Keratinocyte (primary cell): Measurements from ENCODE around the gene CDHR1. TPM values are rescaled to one million over a fixed set of nuclear protein-coding genes. Genes with fewer than 3 reads are reported as not detected.

Source experiments
- DNase-seq: peaks from one replicate; pipeline ENCODE4 v3.0.0-alpha.2; 2011; ENCODE audit warnings: low read depth, missing footprints, low spot score
- FAIRE-seq: peaks from 2 replicates; lab custom pipeline; 2011; peaks lifted over from hg19 to GRCh38; lab: Jason Lieb, UNC
- H2AFZ ChIP-seq: 2 replicates; pipeline ENCODE4 v1.6.0; 2012; ENCODE audit warnings: low read length, control low read depth, inconsistent platforms; ENCODE audit not compliant: control insufficient read depth
- H3K27ac ChIP-seq: 2 replicates; pipeline ENCODE4 v1.5.1; 2011; ENCODE audit warnings: low read length; ENCODE audit not compliant: control insufficient read depth, insufficient read depth
- H3K27me3 ChIP-seq: 3 replicates; pipeline ENCODE4 v1.6.0; 2011; ENCODE audit warnings: low read length; ENCODE audit not compliant: control insufficient read depth, insufficient read depth; ENCODE audit errors: extremely low read depth
- H3K36me3 ChIP-seq, 2 experiments: 2 replicates in 1 of 2; 3 replicates in 1 of 2; pipeline ENCODE4 v1.5.1; 2011; ENCODE audit warnings: low read length in 2 of 2, mild to moderate bottlenecking in 1 of 2; ENCODE audit not compliant: control insufficient read depth in 2 of 2, insufficient read depth in 2 of 2; ENCODE audit errors: extremely low read depth in 1 of 2
- H3K4me1 ChIP-seq: 3 replicates; pipeline ENCODE4 v1.5.1; 2011; ENCODE audit warnings: low read length; ENCODE audit not compliant: control insufficient read depth, insufficient read depth; ENCODE audit errors: extremely low read depth
- H3K4me2 ChIP-seq: 3 replicates; pipeline ENCODE4 v1.6.0; 2011; ENCODE audit warnings: low read depth, low read length; ENCODE audit not compliant: control insufficient read depth, insufficient read depth; ENCODE audit errors: extremely low read depth
- H3K4me3 ChIP-seq, 3 experiments: fragments of 200-600 bp in 1 of 3; sonication (generic) in 1 of 3; 2 replicates in 2 of 3; 3 replicates in 1 of 3; pipeline ENCODE4 v1.5.1; 2011 to 2016; ENCODE audit warnings: low read length in 3 of 3, mild to moderate bottlenecking in 3 of 3, control low read depth in 2 of 3, inconsistent platforms in 1 of 3, low read depth in 1 of 3, mixed read lengths in 1 of 3, mixed run types in 1 of 3, moderate library complexity in 1 of 3; ENCODE audit not compliant: control insufficient read depth in 2 of 3, insufficient read depth in 2 of 3; ENCODE audit errors: extremely low read depth in 1 of 3
- H3K79me2 ChIP-seq: 2 replicates; pipeline ENCODE4 v1.6.0; 2012; ENCODE audit warnings: low read length; ENCODE audit not compliant: control insufficient read depth, insufficient read depth
- H3K9ac ChIP-seq: 3 replicates; pipeline ENCODE4 v1.6.0; 2011; ENCODE audit warnings: low read length; ENCODE audit not compliant: control insufficient read depth, insufficient read depth; ENCODE audit errors: extremely low read depth
- H3K9me1 ChIP-seq: 3 replicates; pipeline ENCODE4 v1.6.0; 2011; ENCODE audit warnings: low read length; ENCODE audit not compliant: control insufficient read depth, insufficient read depth; ENCODE audit errors: extremely low read depth
- H3K9me3 ChIP-seq: 2 replicates; pipeline ENCODE4 v1.5.1; 2012; ENCODE audit warnings: low read depth, low read length; ENCODE audit not compliant: control insufficient read depth
- H4K20me1 ChIP-seq: 3 replicates; pipeline ENCODE4 v1.6.0; 2011; ENCODE audit warnings: low read length; ENCODE audit not compliant: control insufficient read depth, insufficient read depth; ENCODE audit errors: extremely low read depth
- EZH2 ChIP-seq: IDR thresholded peaks from one replicate; pipeline ENCODE4 v1.6.1; 2012; ENCODE audit warnings: inconsistent platforms, mild to moderate bottlenecking, low read length, moderate library complexity
- dilution Hi-C: fragments of 300-500 bp; cut with MboI; formaldehyde crosslinking; loops from one replicate; pipeline ENCODE4 v1.7.0; 2020; ENCODE audit warnings: low sequenced_read_pairs; ENCODE audit not compliant: extremely low pct_ligation_motif_present
- polyA plus RNA-seq, 5 experiments: library from polyadenylated mRNA; depleted of rRNA in 3 of 5; stranded (reverse) in 3 of 5; stranded (forward) in 1 of 5; unstranded in 1 of 5; fragments of >200 nt; gene quantifications; 1 replicate in 1 of 5; 2 replicates in 3 of 5; 3 replicates in 1 of 5; pipeline versions ENCODE4 v1.2.1 to v1.2.3, GENCODE V29; 2011 to 2012; ENCODE audit warnings: missing spikeins in 2 of 5, low read depth in 1 of 5, low replicate concordance in 1 of 5
- TF ChIP-seq, protein P1 (sequence below), 3 experiments: IDR thresholded peaks in 1 of 3; conservative IDR thresholded peaks in 1 of 3; optimal IDR thresholded peaks in 1 of 3; 2 replicates in 2 of 3; 3 replicates in 1 of 3; pipeline versions ENCODE3 to v1.5.1; 2011; ENCODE audit warnings: low read length in 3 of 3, mild to moderate bottlenecking in 3 of 3, moderate library complexity in 2 of 3, control low read depth in 1 of 3, inconsistent platforms in 1 of 3; ENCODE audit not compliant: insufficient read depth in 2 of 3; ENCODE audit errors: extremely low read depth in 1 of 3

CDHR1 gene
- polyA plus RNA-seq, 1 donor (not counting 4 experiments of a cell fraction or from before 2014, with no cell fraction given), result 5.2 TPM

GRCh38 chr10:84234479-84234878 is 40.1 kb downstream of the CDHR1 start:
- Histone ChIP-seq H3K4me3 (no peak overlapping the region), H3K9me3 (no peaks in the 10 kb centered on the region), H3K4me1 (no peaks in the 10 kb centered on the region), H4K20me1 (no peaks in the 10 kb centered on the region), H2AFZ (no peak overlapping the region), H3K27ac (no peak overlapping the region), H3K4me2 (no peak overlapping the region), H3K9me1 (no peaks in the 10 kb centered on the region), H3K79me2 (no peaks in the 10 kb centered on the region), H3K9ac (no peak overlapping the region), H3K36me3 (no peaks in the 10 kb centered on the region), H3K27me3 (no peaks in the 10 kb centered on the region)
- TF ChIP-seq EZH2, result no peak
- TF ChIP-seq, protein P1, sequence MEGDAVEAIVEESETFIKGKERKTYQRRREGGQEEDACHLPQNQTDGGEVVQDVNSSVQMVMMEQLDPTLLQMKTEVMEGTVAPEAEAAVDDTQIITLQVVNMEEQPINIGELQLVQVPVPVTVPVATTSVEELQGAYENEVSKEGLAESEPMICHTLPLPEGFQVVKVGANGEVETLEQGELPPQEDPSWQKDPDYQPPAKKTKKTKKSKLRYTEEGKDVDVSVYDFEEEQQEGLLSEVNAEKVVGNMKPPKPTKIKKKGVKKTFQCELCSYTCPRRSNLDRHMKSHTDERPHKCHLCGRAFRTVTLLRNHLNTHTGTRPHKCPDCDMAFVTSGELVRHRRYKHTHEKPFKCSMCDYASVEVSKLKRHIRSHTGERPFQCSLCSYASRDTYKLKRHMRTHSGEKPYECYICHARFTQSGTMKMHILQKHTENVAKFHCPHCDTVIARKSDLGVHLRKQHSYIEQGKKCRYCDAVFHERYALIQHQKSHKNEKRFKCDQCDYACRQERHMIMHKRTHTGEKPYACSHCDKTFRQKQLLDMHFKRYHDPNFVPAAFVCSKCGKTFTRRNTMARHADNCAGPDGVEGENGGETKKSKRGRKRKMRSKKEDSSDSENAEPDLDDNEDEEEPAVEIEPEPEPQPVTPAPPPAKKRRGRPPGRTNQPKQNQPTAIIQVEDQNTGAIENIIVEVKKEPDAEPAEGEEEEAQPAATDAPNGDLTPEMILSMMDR (optimal IDR thresholded peaks at IDR 0.05 in 1 of 3, IDR thresholded peaks at IDR 0.05 in 1 of 3, conservative IDR thresholded peaks at IDR 0.05 in 1 of 3; ENCODE audit: extremely low read depth in 1 of 3, insufficient read depth in 2 of 3, low read length in 3 of 3), result no peak
- FAIRE-seq, result no peak
- no peak for DNase-seq
- dilution Hi-C loops, result no loop called here

GRCh38 chr10:84235096-84235495 is 40.8 kb downstream of the CDHR1 start:
- dilution Hi-C loops, result no loop called here
- FAIRE-seq, result no peak

More at GRCh38 chr10:84235096-84235495, 40.8 kb downstream of the CDHR1 start:
- H4K20me1 ChIP-seq, result no peaks in the 10 kb centered on the region
- no peak overlapping the region for H3K4me2 ChIP-seq
- no peak for DNase-seq
- no peak overlapping the region for H2AFZ ChIP-seq
- no peaks in the 10 kb centered on the region for H3K36me3 ChIP-seq
- H3K9ac ChIP-seq, result no peak overlapping the region
- no peak overlapping the region for H3K4me3 ChIP-seq
- H3K9me1 ChIP-seq, result no peaks in the 10 kb centered on the region
- H3K4me1 ChIP-seq, result no peaks in the 10 kb centered on the region
- H3K27ac ChIP-seq, result no peak overlapping the region
- H3K79me2 ChIP-seq, result no peaks in the 10 kb centered on the region
- TF ChIP-seq, protein P1 (optimal IDR thresholded peaks at IDR 0.05 in 1 of 3, IDR thresholded peaks at IDR 0.05 in 1 of 3, conservative IDR thresholded peaks at IDR 0.05 in 1 of 3; ENCODE audit: extremely low read depth in 1 of 3, insufficient read depth in 2 of 3, low read length in 3 of 3), result no peak
- TF ChIP-seq EZH2, result no peak
- no peaks in the 10 kb centered on the region for H3K27me3 ChIP-seq
- no peaks in the 10 kb centered on the region for H3K9me3 ChIP-seq
